ENCODE measurements around the gene OTOGL. TPM values are rescaled to one million over a fixed set of nuclear protein-coding genes. Genes with fewer than 3 reads are reported as not detected.
"Not testable (repeated sequence)": the region's sequence is repeated elsewhere in the genome, so short reads cannot be mapped to it uniquely, and the experiment has no call there.

The OTOGL gene
- total and polyA plus RNA-seq, 12 donors: 0.04 to 0.52 (median 0.13) TPM; not detected in 1

DNA sequence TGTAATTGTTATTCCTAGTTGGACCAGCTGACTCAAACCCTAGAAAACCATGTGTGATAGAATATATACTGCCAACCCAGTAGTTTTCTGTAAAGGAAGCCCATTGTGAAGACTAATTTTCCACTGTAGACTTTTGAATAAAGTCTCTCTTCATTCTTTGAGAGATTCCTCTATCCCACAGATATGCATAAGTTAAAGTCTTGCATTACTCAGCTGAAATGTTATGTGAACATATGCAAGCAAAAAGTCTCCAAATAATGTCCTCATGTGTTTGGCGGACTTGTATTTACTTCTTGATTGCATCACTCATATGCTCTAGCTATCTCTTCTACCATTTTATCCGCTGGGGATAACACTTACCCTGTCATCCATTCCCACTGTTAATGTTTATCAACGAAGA is 35.1 kb upstream of the OTOGL start:
- intact Hi-C loops (cut with DNase I): no loop called here

GRCh38 chr12:80064951-80065350 is 34.4 kb upstream of the OTOGL start:
- 57 to 74% (median 68%) methylated on average over 2 of the region's 2 CpGs for WGBS, 4 donors
- no peaks in the 10 kb centered on the region for H3K4me1 ChIP-seq (replicated peaks in 1 of 2)
- H3K36me3 ChIP-seq (replicated peaks in 1 of 2): no peaks in the 10 kb centered on the region
- no peak overlapping the region for H3K27ac ChIP-seq
- no peak for TF ChIP-seq CTCF (IDR thresholded peaks at IDR 0.05)
- TF ChIP-seq POLR2A (IDR thresholded peaks at IDR 0.05): no peak
- no peak for DNase-seq
- intact Hi-C loops (cut with DNase I): no loop called here
- no peaks in the 10 kb centered on the region for H3K27me3 ChIP-seq
- H3K4me3 ChIP-seq: no peak overlapping the region
- no peaks in the 10 kb centered on the region for H3K9me3 ChIP-seq (replicated peaks in 1 of 3)

More for the DNA sequence above, 35.1 kb upstream of the OTOGL start:
- DNase-seq: no peak
- no peaks in the 10 kb centered on the region for H3K36me3 ChIP-seq (replicated peaks in 1 of 2)
- no peaks in the 10 kb centered on the region for H3K9me3 ChIP-seq (replicated peaks in 1 of 3)
- no peak overlapping the region for H3K4me3 ChIP-seq
- no peaks in the 10 kb centered on the region for H3K27me3 ChIP-seq
- no peak for TF ChIP-seq POLR2A (IDR thresholded peaks at IDR 0.05)
- TF ChIP-seq CTCF (IDR thresholded peaks at IDR 0.05): no peak
- 74 to 82% (median 75%) methylated on average over 3 of the region's 3 CpGs for WGBS, 4 donors
- H3K4me1 ChIP-seq (replicated peaks in 1 of 2): no peaks in the 10 kb centered on the region
- H3K27ac ChIP-seq: no peak overlapping the region

GRCh38 chr12:80068173-80068572 is 31.2 kb upstream of the OTOGL start:
- DNase-seq: no peak
- no peaks in the 10 kb centered on the region for H3K4me1 ChIP-seq (replicated peaks in 1 of 2)
- no peak overlapping the region for H3K4me3 ChIP-seq
- H3K36me3 ChIP-seq (replicated peaks in 1 of 2): no peaks in the 10 kb centered on the region
- no peaks in the 10 kb centered on the region for H3K27me3 ChIP-seq
- H3K27ac ChIP-seq: no peak overlapping the region
- WGBS, 4 donors: 33 to 67% (median 54%) methylated on average over 2 of the region's 2 CpGs
- no peak for TF ChIP-seq POLR2A (IDR thresholded peaks at IDR 0.05)
- TF ChIP-seq CTCF (IDR thresholded peaks at IDR 0.05): no peak
- intact Hi-C loops (cut with DNase I): no loop called here
- H3K9me3 ChIP-seq (replicated peaks in 1 of 3): no peaks in the 10 kb centered on the region

DNA sequence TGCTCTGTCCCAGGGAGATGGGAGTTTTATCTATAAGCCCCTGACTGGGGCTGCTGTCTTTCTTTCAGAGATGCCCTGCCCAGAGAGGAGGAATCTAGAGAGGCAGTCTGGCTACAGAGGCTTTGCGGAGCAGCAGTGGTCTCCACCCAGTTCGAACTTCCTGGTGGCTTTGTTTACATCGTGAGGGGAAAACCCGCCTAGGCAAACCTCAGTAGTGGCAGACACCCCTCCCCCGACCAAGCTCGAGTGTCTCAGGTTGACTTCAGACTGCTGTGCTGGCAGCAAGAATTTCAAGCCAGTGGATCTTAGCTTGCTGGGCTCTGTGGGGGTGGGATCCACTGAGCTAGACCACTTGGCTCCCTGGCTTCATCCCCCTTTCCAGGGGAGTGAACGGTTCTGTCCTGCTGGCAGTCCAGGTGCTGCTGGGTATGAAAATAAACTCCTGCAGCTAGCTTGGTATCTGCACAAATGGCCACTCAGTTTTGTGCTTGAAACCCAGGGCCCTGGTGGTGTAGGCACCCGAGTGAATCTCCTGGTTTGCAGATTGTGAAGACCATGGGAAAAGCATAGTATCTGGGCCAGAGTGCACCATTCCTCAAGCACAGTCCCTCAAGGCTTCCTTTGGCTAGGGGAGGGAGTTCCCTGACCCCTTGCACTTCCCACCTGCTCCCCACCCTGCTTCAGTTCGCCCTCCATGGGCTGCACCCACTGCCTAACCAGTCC is 15.3 kb upstream of the OTOGL start:
- H3K4me3 ChIP-seq; DNase-seq; H3K36me3 ChIP-seq (replicated peaks in 1 of 2); H3K4me1 ChIP-seq (replicated peaks in 1 of 2); H3K9me3 ChIP-seq (replicated peaks in 1 of 3); H3K27me3 ChIP-seq; H3K27ac ChIP-seq; intact Hi-C loops (cut with DNase I): not testable (repeated sequence)
- WGBS, 4 donors: 42 to 67% (median 47%) methylated on average over 2 to 9 of the region's 9 CpGs

DNA sequence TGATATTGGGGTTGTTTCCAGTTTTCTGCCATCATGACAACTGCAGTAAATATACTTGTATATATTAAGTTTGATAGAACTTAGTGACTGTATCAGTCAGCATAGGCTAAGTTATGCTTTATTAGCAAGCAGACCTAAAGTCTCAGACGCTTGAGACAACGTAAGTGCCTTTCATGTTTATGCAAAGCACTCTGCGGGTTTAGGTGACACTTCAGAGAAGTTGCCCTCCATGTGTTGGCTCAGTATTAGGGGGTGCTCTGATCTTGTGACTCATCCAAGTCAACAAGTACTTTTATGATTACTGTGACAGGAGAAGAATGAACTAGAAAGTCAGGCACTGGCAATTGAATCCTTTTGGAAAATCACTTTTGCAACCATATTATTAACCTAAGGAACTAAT is 13.3 kb upstream of the OTOGL start:
- Histone ChIP-seq H3K27ac (no peak overlapping the region), H3K4me1 (replicated peaks in 1 of 2) (no peaks in the 10 kb centered on the region), H3K4me3 (no peak overlapping the region), H3K36me3 (replicated peaks in 1 of 2) (no peaks in the 10 kb centered on the region), H3K27me3 (no peaks in the 10 kb centered on the region), H3K9me3 (replicated peaks in 1 of 3) (no peaks in the 10 kb centered on the region)
- intact Hi-C loops (cut with DNase I): no loop called here
- no peak for DNase-seq
- TF ChIP-seq CTCF (IDR thresholded peaks at IDR 0.05): no peak
- TF ChIP-seq POLR2A (IDR thresholded peaks at IDR 0.05): no peak
- 86 to 87% (median 86%) methylated on average over 3 of the region's 3 CpGs for WGBS, 4 donors

Measured in adrenal gland (tissue), 12 donors.